ENCODE data around the gene PLCH1. TPM values are rescaled to one million over a fixed set of nuclear protein-coding genes. Genes with fewer than 3 reads are reported as not detected.

The PLCH1 gene
- polyA plus RNA-seq, 1 experiment: 0.04 TPM

GRCh38 chr3:155667988-155668387 is 76.9 kb downstream of the PLCH1 start:
- H3K4me3 ChIP-seq (ENCODE audit: low read depth, low read length): no peak overlapping the region
- no peak for TF ChIP-seq CTCF (IDR thresholded peaks at IDR 0.05; ENCODE audit: low read depth, low read length)
- no peaks in the 10 kb centered on the region for H3K9me3 ChIP-seq (ENCODE audit: control insufficient read depth, insufficient read depth, low read length)
- H3K27me3 ChIP-seq (ENCODE audit: control insufficient read depth, insufficient read depth, low read length): no peaks in the 10 kb centered on the region
- POLR2A ChIA-PET: no interaction called here
- H3K27ac ChIP-seq (ENCODE audit: low read depth, low read length): no peak overlapping the region
- no peak for DNase-seq (ENCODE audit: low read depth, low spot score)
- CTCF ChIA-PET: no interaction called here

GRCh38 chr3:155664925-155665695 is 79.8 kb downstream of the PLCH1 start:
- TF ChIP-seq CTCF (IDR thresholded peaks at IDR 0.05; ENCODE audit: low read depth, low read length): no peak
- POLR2A ChIA-PET: no interaction called here
- CTCF ChIA-PET: interaction anchor here (0.8 to 1.1 kb wide), 2 partner anchors 37 to 282 kb away, joined by 3 to 4 read pairs; no protein-coding TSS in a partner anchor

GRCh38 chr3:155663467-155664212 is 81.2 kb downstream of the PLCH1 start:
- Histone ChIP-seq H3K9me3 (ENCODE audit: control insufficient read depth, insufficient read depth, low read length) (no peaks in the 10 kb centered on the region), H3K27me3 (ENCODE audit: control insufficient read depth, insufficient read depth, low read length) (no peaks in the 10 kb centered on the region), H3K4me3 (ENCODE audit: low read depth, low read length) (no peak overlapping the region), H3K27ac (ENCODE audit: low read depth, low read length) (no peak overlapping the region)
- TF ChIP-seq CTCF (IDR thresholded peaks at IDR 0.05; ENCODE audit: low read depth, low read length): no peak
- POLR2A ChIA-PET: no interaction called here
- no peak for DNase-seq (ENCODE audit: low read depth, low spot score)
- CTCF ChIA-PET: interaction anchor here (1.0 kb wide), 1 partner anchor 142 kb away, joined by 3 read pairs; no protein-coding TSS in a partner anchor

More at GRCh38 chr3:155664925-155665695, 79.8 kb downstream of the PLCH1 start:
- Histone ChIP-seq H3K27ac (ENCODE audit: low read depth, low read length) (no peak overlapping the region), H3K4me3 (ENCODE audit: low read depth, low read length) (no peak overlapping the region), H3K27me3 (ENCODE audit: control insufficient read depth, insufficient read depth, low read length) (no peaks in the 10 kb centered on the region), H3K9me3 (ENCODE audit: control insufficient read depth, insufficient read depth, low read length) (no peaks in the 10 kb centered on the region)
- peak; percentile 44 for DNase-seq (ENCODE audit: low read depth, low spot score)

GRCh38 chr3:155661760-155662159 is 83.1 kb downstream of the PLCH1 start:
- Histone ChIP-seq H3K4me3 (ENCODE audit: low read depth, low read length) (no peak overlapping the region), H3K27me3 (ENCODE audit: control insufficient read depth, insufficient read depth, low read length) (no peaks in the 10 kb centered on the region), H3K27ac (ENCODE audit: low read depth, low read length) (no peak overlapping the region), H3K9me3 (ENCODE audit: control insufficient read depth, insufficient read depth, low read length) (no peaks in the 10 kb centered on the region)
- TF ChIP-seq CTCF (IDR thresholded peaks at IDR 0.05; ENCODE audit: low read depth, low read length): no peak
- ChIA-PET POLR2A (no interaction called here), CTCF (interaction anchor here (0.7 kb wide), 1 partner anchor 144 kb away, joined by 3 read pairs; the partner anchor contains the start of gene C3orf33)
- DNase-seq (ENCODE audit: low read depth, low spot score): no peak

GRCh38 chr3:155661042-155661441 is 83.8 kb downstream of the PLCH1 start:
- ChIA-PET CTCF (interaction anchor here (0.7 kb wide), 1 partner anchor 145 kb away, joined by 3 read pairs; the partner anchor contains the start of gene C3orf33), POLR2A (no interaction called here)
- Histone ChIP-seq H3K4me3 (ENCODE audit: low read depth, low read length) (no peak overlapping the region), H3K9me3 (ENCODE audit: control insufficient read depth, insufficient read depth, low read length) (no peaks in the 10 kb centered on the region), H3K27me3 (ENCODE audit: control insufficient read depth, insufficient read depth, low read length) (no peaks in the 10 kb centered on the region), H3K27ac (ENCODE audit: low read depth, low read length) (no peak overlapping the region)
- no peak for DNase-seq (ENCODE audit: low read depth, low spot score)
- no peak for TF ChIP-seq CTCF (IDR thresholded peaks at IDR 0.05; ENCODE audit: low read depth, low read length)
